ENCODE data around the gene CHRDL1. TPM values are rescaled to one million over a fixed set of nuclear protein-coding genes. Genes with fewer than 3 reads are reported as not detected.
A peak's percentile ranks its signal among the peaks of the same experiment; 100 is the strongest.

Gene CHRDL1, protein sequence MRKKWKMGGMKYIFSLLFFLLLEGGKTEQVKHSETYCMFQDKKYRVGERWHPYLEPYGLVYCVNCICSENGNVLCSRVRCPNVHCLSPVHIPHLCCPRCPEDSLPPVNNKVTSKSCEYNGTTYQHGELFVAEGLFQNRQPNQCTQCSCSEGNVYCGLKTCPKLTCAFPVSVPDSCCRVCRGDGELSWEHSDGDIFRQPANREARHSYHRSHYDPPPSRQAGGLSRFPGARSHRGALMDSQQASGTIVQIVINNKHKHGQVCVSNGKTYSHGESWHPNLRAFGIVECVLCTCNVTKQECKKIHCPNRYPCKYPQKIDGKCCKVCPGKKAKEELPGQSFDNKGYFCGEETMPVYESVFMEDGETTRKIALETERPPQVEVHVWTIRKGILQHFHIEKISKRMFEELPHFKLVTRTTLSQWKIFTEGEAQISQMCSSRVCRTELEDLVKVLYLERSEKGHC
- 3.2 TPM for polyA plus RNA-seq (2013, experiment 1 of 2)
- 3.5 TPM for polyA plus RNA-seq (2013, experiment 2 of 2)

DNA sequence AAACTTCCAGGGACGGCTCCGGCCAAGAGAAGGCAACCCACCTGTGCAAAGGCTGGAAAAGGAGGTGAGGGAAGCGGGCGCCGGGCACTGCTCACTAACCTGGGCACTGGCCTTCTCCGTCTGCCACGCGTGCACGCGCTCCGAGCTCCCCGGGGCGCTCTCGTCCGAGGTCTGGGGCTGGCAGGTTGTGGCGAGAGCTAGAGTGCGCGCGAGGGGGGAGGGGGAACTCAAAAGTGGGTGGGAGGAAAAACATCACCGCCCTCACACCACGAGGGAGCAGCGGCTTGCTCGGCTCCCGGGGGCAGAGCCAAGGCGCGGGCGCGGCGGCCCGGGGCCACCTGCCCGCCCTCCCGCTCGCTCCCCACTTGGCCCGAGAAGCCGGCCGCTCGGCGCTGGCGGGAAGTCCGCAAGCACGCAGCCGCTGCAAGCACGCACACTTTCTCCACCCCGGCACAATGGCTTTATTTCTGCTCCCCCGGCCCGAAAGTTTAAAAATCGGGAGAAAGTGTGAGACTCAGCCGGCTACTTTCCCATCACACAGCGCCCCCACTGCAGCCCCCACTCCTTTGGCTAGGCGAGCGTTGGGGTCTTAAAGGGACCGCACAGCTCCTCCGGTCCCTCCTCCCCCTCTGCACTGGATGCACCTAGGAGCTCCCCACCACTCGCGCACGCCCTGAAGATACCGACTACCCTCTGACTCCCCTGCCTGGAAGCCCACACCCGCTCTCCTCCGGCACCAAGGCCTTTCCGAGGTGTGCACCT lies at the start of gene CHRDL1:
TSS of gene CHRDL1 (minus strand) at position 173 of the 762 bp plus-strand sequence. CDS start 3,636 bp downstream, outside the sequence.
- DNase-seq: peak; percentile 13
- Histone ChIP-seq H3K4me2 (ENCODE audit: low read length, poor library complexity, severe bottlenecking) (peak within 1 kb of the TSS; percentile 65), H3K4me3 (ENCODE audit: insufficient read depth in 1 of 2, low read depth in 1 of 2, low read length in 2 of 2) (peak within 1 kb of the TSS; percentile 42 to 74), H4K91ac (ENCODE audit: low read length) (no peak within 1 kb of the TSS), H3K4ac (ENCODE audit: low read depth in 1 of 2, low read length in 2 of 2) (no peak within 1 kb of the TSS), H3K36me3 (ENCODE audit: control insufficient read depth in 1 of 2, insufficient read depth in 2 of 2, low read depth in 1 of 2, low read length in 2 of 2) (no peaks in the 10 kb centered on the region), H3K27ac (ENCODE audit: low read length, poor library complexity, severe bottlenecking) (no peak within 1 kb of the TSS), H2BK12ac (ENCODE audit: low read length in 2 of 2) (no peak within 1 kb of the TSS), H2AFZ (ENCODE audit: low read depth, low read length) (no peak within 1 kb of the TSS), H2BK5ac (ENCODE audit: low read depth, low read length, poor library complexity, severe bottlenecking) (no peak within 1 kb of the TSS), H3K79me1 (replicated peaks; ENCODE audit: low read length, poor library complexity, severe bottlenecking) (no peaks in the 10 kb centered on the region), H4K8ac (ENCODE audit: low read length) (no peak within 1 kb of the TSS), H2BK15ac (ENCODE audit: low read depth, poor library complexity, severe bottlenecking) (no peak within 1 kb of the TSS), H2BK120ac (ENCODE audit: low read depth, low read length) (no peak within 1 kb of the TSS), H3K9ac (ENCODE audit: low read length) (no peak within 1 kb of the TSS), H3K23ac (ENCODE audit: low read length in 2 of 2) (no peak within 1 kb of the TSS), H3K4me1 (ENCODE audit: control insufficient read depth, insufficient read depth, low read depth, low read length) (peaks cover 5% of the 10 kb centered on the region), H3K9me3 (ENCODE audit: control insufficient read depth, low read length) (no peaks in the 10 kb centered on the region), H3K18ac (ENCODE audit: low read depth in 1 of 2, low read length in 2 of 2) (peak within 1 kb of the TSS; percentile 12 to 40), H2AK5ac (ENCODE audit: low read length, severe bottlenecking) (no peak within 1 kb of the TSS), H3K14ac (ENCODE audit: low read length in 2 of 2) (no peak within 1 kb of the TSS), H3K27me3 (ENCODE audit: control insufficient read depth in 1 of 2, insufficient read depth in 1 of 2, low read length in 2 of 2) (peaks cover 11 to 47% of the 10 kb centered on the region in 2 experiments)
- WGBS: under 1% methylated on average over 32 of the region's 60 CpGs

DNA sequence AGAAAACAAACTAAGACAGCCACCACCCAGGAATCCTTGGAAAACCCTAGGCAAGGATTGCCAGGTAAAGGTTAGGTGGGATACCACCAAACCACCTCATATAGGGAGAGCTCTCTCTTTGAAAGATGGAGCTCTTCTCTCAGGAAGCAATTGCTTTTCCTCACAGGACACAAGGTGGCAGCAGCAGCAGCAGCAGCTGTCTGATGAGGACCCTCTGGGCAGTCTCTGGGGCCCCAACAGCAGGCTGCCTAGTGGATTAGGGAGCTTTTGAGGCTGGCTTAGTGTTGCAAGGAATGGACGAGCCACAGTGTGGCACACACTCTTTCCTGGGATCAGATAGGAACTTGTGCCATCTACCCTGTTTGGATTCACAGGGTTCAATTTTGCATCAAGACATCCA lies 41.4 kb upstream of the CHRDL1 start:
- Histone ChIP-seq H3K9me3 (ENCODE audit: control insufficient read depth, low read length) (no peaks in the 10 kb centered on the region), H2BK5ac (ENCODE audit: low read depth, low read length, poor library complexity, severe bottlenecking) (no peak overlapping the region), H3K4me1 (ENCODE audit: control insufficient read depth, insufficient read depth, low read depth, low read length) (no peaks in the 10 kb centered on the region), H2BK120ac (ENCODE audit: low read depth, low read length) (no peak overlapping the region), H3K18ac (ENCODE audit: low read depth in 1 of 2, low read length in 2 of 2) (no peak overlapping the region), H3K9ac (ENCODE audit: low read length) (no peak overlapping the region), H2AK5ac (ENCODE audit: low read length, severe bottlenecking) (no peak overlapping the region), H4K91ac (ENCODE audit: low read length) (no peak overlapping the region), H2BK12ac (ENCODE audit: low read length in 2 of 2) (no peak overlapping the region), H3K14ac (ENCODE audit: low read length in 2 of 2) (no peak overlapping the region), H3K23ac (ENCODE audit: low read length in 2 of 2) (no peak overlapping the region), H3K4ac (ENCODE audit: low read depth in 1 of 2, low read length in 2 of 2) (no peak overlapping the region), H3K27me3 (ENCODE audit: control insufficient read depth in 1 of 2, insufficient read depth in 1 of 2, low read length in 2 of 2) (peaks cover 0 to 51% of the 10 kb centered on the region in 2 experiments), H3K79me1 (replicated peaks; ENCODE audit: low read length, poor library complexity, severe bottlenecking) (no peaks in the 10 kb centered on the region), H3K27ac (ENCODE audit: low read length, poor library complexity, severe bottlenecking) (no peak overlapping the region), H3K4me3 (ENCODE audit: insufficient read depth in 1 of 2, low read depth in 1 of 2, low read length in 2 of 2) (no peak overlapping the region), H3K4me2 (ENCODE audit: low read length, poor library complexity, severe bottlenecking) (no peak overlapping the region), H4K8ac (ENCODE audit: low read length) (no peak overlapping the region), H2AFZ (ENCODE audit: low read depth, low read length) (no peak overlapping the region), H3K36me3 (ENCODE audit: control insufficient read depth in 1 of 2, insufficient read depth in 2 of 2, low read depth in 1 of 2, low read length in 2 of 2) (no peaks in the 10 kb centered on the region), H2BK15ac (ENCODE audit: low read depth, poor library complexity, severe bottlenecking) (no peak overlapping the region)
- no peak for DNase-seq
- WGBS: 10% methylated on average over 1 of the region's 1 CpG

DNA sequence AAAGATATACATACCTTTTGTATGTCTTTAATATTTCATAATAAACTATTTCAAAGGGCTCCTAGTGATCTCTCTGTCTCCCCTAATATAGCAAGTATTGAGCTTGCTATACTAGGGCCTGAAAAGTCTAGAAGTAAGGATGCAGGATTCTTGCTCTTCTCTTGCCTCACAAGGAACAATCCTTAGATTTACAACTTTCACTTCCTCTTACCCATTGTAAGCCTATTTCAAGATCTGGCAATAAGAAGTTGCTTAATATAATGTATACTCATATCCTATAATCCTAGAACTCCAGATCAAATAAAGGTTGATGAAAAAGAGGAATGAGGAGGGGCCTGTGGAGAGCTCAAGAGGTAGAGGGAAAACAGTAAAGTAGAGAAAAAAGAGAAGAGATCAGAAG lies 40.8 kb upstream of the CHRDL1 start:
- Histone ChIP-seq H2BK5ac (ENCODE audit: low read depth, low read length, poor library complexity, severe bottlenecking) (no peak overlapping the region), H3K9me3 (ENCODE audit: control insufficient read depth, low read length) (no peaks in the 10 kb centered on the region), H3K36me3 (ENCODE audit: control insufficient read depth in 1 of 2, insufficient read depth in 2 of 2, low read depth in 1 of 2, low read length in 2 of 2) (no peaks in the 10 kb centered on the region), H2BK120ac (ENCODE audit: low read depth, low read length) (no peak overlapping the region), H3K23ac (ENCODE audit: low read length in 2 of 2) (no peak overlapping the region), H3K18ac (ENCODE audit: low read depth in 1 of 2, low read length in 2 of 2) (no peak overlapping the region), H3K27me3 (ENCODE audit: control insufficient read depth in 1 of 2, insufficient read depth in 1 of 2, low read length in 2 of 2) (peaks cover 0 to 46% of the 10 kb centered on the region in 2 experiments), H2AK5ac (ENCODE audit: low read length, severe bottlenecking) (no peak overlapping the region), H3K79me1 (replicated peaks; ENCODE audit: low read length, poor library complexity, severe bottlenecking) (no peaks in the 10 kb centered on the region), H4K91ac (ENCODE audit: low read length) (no peak overlapping the region), H3K27ac (ENCODE audit: low read length, poor library complexity, severe bottlenecking) (no peak overlapping the region), H2BK12ac (ENCODE audit: low read length in 2 of 2) (no peak overlapping the region), H3K4me1 (ENCODE audit: control insufficient read depth, insufficient read depth, low read depth, low read length) (no peaks in the 10 kb centered on the region), H2BK15ac (ENCODE audit: low read depth, poor library complexity, severe bottlenecking) (no peak overlapping the region), H4K8ac (ENCODE audit: low read length) (no peak overlapping the region), H3K4ac (ENCODE audit: low read depth in 1 of 2, low read length in 2 of 2) (no peak overlapping the region), H3K14ac (ENCODE audit: low read length in 2 of 2) (no peak overlapping the region), H3K9ac (ENCODE audit: low read length) (no peak overlapping the region), H2AFZ (ENCODE audit: low read depth, low read length) (no peak overlapping the region), H3K4me3 (ENCODE audit: insufficient read depth in 1 of 2, low read depth in 1 of 2, low read length in 2 of 2) (no peak overlapping the region), H3K4me2 (ENCODE audit: low read length, poor library complexity, severe bottlenecking) (no peak overlapping the region)
- DNase-seq: no peak

DNA sequence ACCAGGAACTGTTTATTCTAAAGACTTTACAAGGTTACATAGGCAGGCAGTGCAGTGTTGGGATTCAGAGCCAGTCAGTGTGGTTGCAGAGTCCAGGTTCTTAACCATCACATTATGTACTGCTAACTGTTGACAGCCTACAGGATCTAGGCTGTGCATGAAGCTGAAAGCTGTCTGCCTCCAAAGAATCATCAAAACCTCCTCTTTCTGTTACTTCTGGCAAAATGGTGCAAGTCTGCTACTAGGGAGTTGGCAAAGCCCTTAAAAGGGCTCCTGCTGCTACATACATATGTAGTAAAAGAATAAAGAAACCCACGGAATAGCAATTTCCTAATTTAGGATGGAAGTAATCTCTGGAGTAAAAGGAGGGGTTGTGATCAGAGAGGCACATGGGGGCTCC lies 40.4 kb upstream of the CHRDL1 start:
- H2BK5ac ChIP-seq (ENCODE audit: low read depth, low read length, poor library complexity, severe bottlenecking): no peak overlapping the region
- H3K27ac ChIP-seq (ENCODE audit: low read length, poor library complexity, severe bottlenecking): no peak overlapping the region
- H2AFZ ChIP-seq (ENCODE audit: low read depth, low read length): no peak overlapping the region
- H3K4ac ChIP-seq (ENCODE audit: low read depth in 1 of 2, low read length in 2 of 2): no peak overlapping the region
- H3K9me3 ChIP-seq (ENCODE audit: control insufficient read depth, low read length): no peaks in the 10 kb centered on the region
- no peak overlapping the region for H3K14ac ChIP-seq (ENCODE audit: low read length in 2 of 2)
- H2BK120ac ChIP-seq (ENCODE audit: low read depth, low read length): no peak overlapping the region
- no CpG with 5 or more reads among the region's 1 CpG for WGBS
- H3K4me3 ChIP-seq (ENCODE audit: insufficient read depth in 1 of 2, low read depth in 1 of 2, low read length in 2 of 2): no peak overlapping the region
- no peak overlapping the region for H3K23ac ChIP-seq (ENCODE audit: low read length in 2 of 2)
- peaks cover 0 to 45% of the 10 kb centered on the region in 2 experiments for H3K27me3 ChIP-seq (ENCODE audit: control insufficient read depth in 1 of 2, insufficient read depth in 1 of 2, low read length in 2 of 2)
- H3K4me1 ChIP-seq (ENCODE audit: control insufficient read depth, insufficient read depth, low read depth, low read length): no peaks in the 10 kb centered on the region
- no peak overlapping the region for H3K4me2 ChIP-seq (ENCODE audit: low read length, poor library complexity, severe bottlenecking)
- H3K79me1 ChIP-seq (replicated peaks; ENCODE audit: low read length, poor library complexity, severe bottlenecking): no peaks in the 10 kb centered on the region
- H3K36me3 ChIP-seq (ENCODE audit: control insufficient read depth in 1 of 2, insufficient read depth in 2 of 2, low read depth in 1 of 2, low read length in 2 of 2): no peaks in the 10 kb centered on the region
- H3K18ac ChIP-seq (ENCODE audit: low read depth in 1 of 2, low read length in 2 of 2): no peak overlapping the region
- H2BK12ac ChIP-seq (ENCODE audit: low read length in 2 of 2): no peak overlapping the region
- H4K8ac ChIP-seq (ENCODE audit: low read length): no peak overlapping the region
- no peak overlapping the region for H3K9ac ChIP-seq (ENCODE audit: low read length)
- DNase-seq: no peak
- H2BK15ac ChIP-seq (ENCODE audit: low read depth, poor library complexity, severe bottlenecking): no peak overlapping the region
- H2AK5ac ChIP-seq (ENCODE audit: low read length, severe bottlenecking): no peak overlapping the region
- no peak overlapping the region for H4K91ac ChIP-seq (ENCODE audit: low read length)
